B cell (primary cell): Measurements from ENCODE around the gene PPP1R26. TPM values are rescaled to one million over a fixed set of nuclear protein-coding genes. Genes with fewer than 3 reads are reported as not detected.
A peak's percentile ranks its signal among the peaks of the same experiment; 100 is the strongest.

Experiments
- ATAC-seq: fragments of 200-7000 bp; cut with Tn5 transposase; one replicate; pipeline ENCODE4 v1.10.0; 2021; ENCODE audit warnings: low read depth, mild to moderate bottlenecking, moderate number of reproducible peaks, moderate library complexity
- CTCF ChIA-PET: fragments of 350-600 bp; sonication (Branson Sonifier 250); formaldehyde crosslinking; loops from one replicate; lab custom pipeline; 2021; ENCODE audit warnings: antibody characterized with exemption, inconsistent platforms; lab: Charles Lee
- POLR2A ChIA-PET: fragments of 350-600 bp; sonication (Branson Sonifier 250); formaldehyde crosslinking; loops from one replicate; lab custom pipeline; 2021; ENCODE audit warnings: antibody characterized with exemption; lab: Charles Lee
- DNase-seq: peaks from one replicate; pipeline ENCODE4 v3.0.0; 2013
- H2AFZ ChIP-seq: 2 replicates; pipeline ENCODE4 v1.6.1; 2012; ENCODE audit warnings: mild to moderate bottlenecking, low read depth, low read length; ENCODE audit not compliant: insufficient read depth, poor library complexity, severe bottlenecking
- H3K27ac ChIP-seq, 2 donors: 1 replicate in 1 of 2; 2 replicates in 1 of 2; pipeline ENCODE4 v1.5.1; 2012 to 2013; ENCODE audit warnings: low read length in 2 of 2, mild to moderate bottlenecking in 2 of 2, moderate library complexity in 1 of 2
- H3K27me3 ChIP-seq, 4 experiments: fragments of 200-600 bp in 1 of 4; sonication (generic) in 1 of 4; replicated peaks in 1 of 4; 1 replicate in 2 of 4; 2 replicates in 2 of 4; pipeline versions ENCODE4 v1.6.1 to v1.7.0; 2013 to 2016; ENCODE audit warnings: low read length in 3 of 4, mild to moderate bottlenecking in 2 of 4, mixed read lengths in 1 of 4, moderate library complexity in 1 of 4; ENCODE audit not compliant: insufficient read depth in 4 of 4, control insufficient read depth in 3 of 4; ENCODE audit errors: control extremely low read depth in 1 of 4
- H3K36me3 ChIP-seq, 2 experiments: replicated peaks in 1 of 2; 1 replicate in 1 of 2; 2 replicates in 1 of 2; pipeline versions ENCODE4 v1.6.1 to v1.7.1; 2013; ENCODE audit warnings: low read length in 1 of 2; ENCODE audit not compliant: insufficient read depth in 2 of 2, control insufficient read depth in 1 of 2; ENCODE audit errors: control extremely low read depth in 1 of 2, extremely low read depth in 1 of 2
- H3K4me1 ChIP-seq, 2 donors: fragments of 200-600 bp in 1 of 2; sonication (generic) in 1 of 2; 1 replicate in 1 of 2; 2 replicates in 1 of 2; pipeline versions ENCODE4 v1.5.1 to v1.6.1; 2013 to 2017; ENCODE audit warnings: low read length in 2 of 2; ENCODE audit not compliant: control insufficient read depth in 2 of 2, insufficient read depth in 2 of 2
- H3K4me2 ChIP-seq: replicated peaks from 2 replicates; pipeline ENCODE3; 2012; ENCODE audit warnings: mild to moderate bottlenecking, low read depth, low read length; ENCODE audit not compliant: poor library complexity, severe bottlenecking
- H3K4me3 ChIP-seq, 5 experiments: fragments of 200-600 bp in 1 of 5; sonication (generic) in 1 of 5; 1 replicate in 3 of 5; 2 replicates in 2 of 5; pipeline versions ENCODE4 v1.5.1 to v1.7.0; 2011 to 2016; ENCODE audit warnings: low read length in 4 of 5, mild to moderate bottlenecking in 4 of 5, low read depth in 2 of 5, control low read depth in 1 of 5, moderate library complexity in 1 of 5; ENCODE audit not compliant: insufficient read depth in 1 of 5; ENCODE audit errors: control extremely low read depth in 1 of 5, extremely low read depth in 1 of 5
- H3K79me2 ChIP-seq: fragments of 200-600 bp; sonication (generic); one replicate; pipeline ENCODE4 v1.6.0; 2016; ENCODE audit warnings: low read length; ENCODE audit not compliant: control insufficient read depth, insufficient read depth
- H3K9ac ChIP-seq: fragments of 200-600 bp; sonication (generic); 2 replicates; pipeline ENCODE4 v1.6.1; 2017; ENCODE audit warnings: mild to moderate bottlenecking, low read length, moderate library complexity
- H3K9me3 ChIP-seq, 3 donors: one replicate each; pipeline versions ENCODE4 v1.6.1 to v1.7.1; 2013; ENCODE audit warnings: low read length in 2 of 3; ENCODE audit not compliant: control insufficient read depth in 2 of 3, insufficient read depth in 1 of 3; ENCODE audit errors: control extremely low read depth in 1 of 3
- H4K20me1 ChIP-seq: 2 replicates; pipeline ENCODE4 v1.6.0; 2012; ENCODE audit warnings: mild to moderate bottlenecking, low read length; ENCODE audit not compliant: insufficient read depth, control insufficient read depth, poor library complexity, severe bottlenecking
- H3K27ac Mint-ChIP-seq: one replicate; pipeline ENCODE4 v1.8.0; 2021; ENCODE audit warnings: mixed read lengths
- H3K27me3 Mint-ChIP-seq: one replicate; pipeline ENCODE4 v1.8.0; 2021; ENCODE audit warnings: mixed read lengths
- H3K4me1 Mint-ChIP-seq: one replicate; pipeline ENCODE4 v1.8.0; 2021; ENCODE audit warnings: mixed read lengths
- H3K4me3 Mint-ChIP-seq: one replicate; pipeline ENCODE4 v1.8.0; 2021; ENCODE audit warnings: mixed read lengths
- H3K9me3 Mint-ChIP-seq: one replicate; pipeline ENCODE4 v1.8.0; 2022; ENCODE audit warnings: mixed read lengths; ENCODE audit not compliant: insufficient read depth
- CTCF ChIP-seq: fragments of 200-600 bp; IDR thresholded peaks from one replicate; pipeline ENCODE4 v1.8.0; 2022; ENCODE audit warnings: antibody characterized with exemption, mild to moderate bottlenecking
- EZH2 ChIP-seq: IDR thresholded peaks from 2 replicates; pipeline ENCODE4 v1.6.1; 2012; ENCODE audit warnings: borderline replicate concordance, low read depth, mild to moderate bottlenecking, moderate library complexity, low read length; ENCODE audit not compliant: insufficient read depth, poor library complexity, severe bottlenecking
- WGBS: methylation state at CpG from one replicate; pipeline ENCODE4 v1.1.5; 2013; ENCODE audit warnings: missing lambda C conversion rate; ENCODE audit not compliant: insufficient coverage; 5-methylcytosine and 5-hydroxymethylcytosine counted together
- intact Hi-C: fragments of 100-400 bp; cut with micrococcal nuclease; formaldehyde crosslinking; loops from one replicate; pipeline ENCODE4 v1.10.0; 2022
- polyA plus RNA-seq: library from polyadenylated mRNA; depleted of rRNA; stranded (reverse); fragments of >200 nt; gene quantifications from 2 replicates; pipeline ENCODE4 v1.2.3, GENCODE V29; 2012
- total RNA-seq, 2 donors: library from RNA; stranded (reverse); fragments of 120-200 nt in 1 of 2; gene quantifications; 1 replicate in 1 of 2; 2 replicates in 1 of 2; pipeline versions ENCODE4 v1.2.3 to v1.2.4, GENCODE V29; 2013 to 2022

The PPP1R26 gene
- total and polyA plus RNA-seq, 2 donors (not counting 1 experiment from before 2014, with no cell fraction given) = 1.9 to 7.8 TPM

- Mint-ChIP-seq H3K4me1 (peaks cover 8% of the 10 kb centered on the region), H3K4me3 (peak overlapping the region; percentile 93), H3K9me3 (no peaks in the 10 kb centered on the region), H3K27ac (no peak overlapping the region), H3K27me3 (peaks cover 7% of the 10 kb centered on the region)
- peaks cover 0 to 27% (median 0%) of the 10 kb centered on the region in 4 experiments for H3K27me3 ChIP-seq
- peaks cover 10 to 15% of the 10 kb centered on the region in 2 donors for H3K4me1 ChIP-seq
- DNase-seq (no peak), ATAC-seq (no peak)
- H3K4me2 ChIP-seq = no peak overlapping the region
- CTCF ChIA-PET = interaction anchor here (0.6 kb wide), 1 partner anchor 67 kb away, joined by 3 read pairs; no protein-coding TSS in a partner anchor
- H3K4me3 ChIP-seq = no peak overlapping the region
- TF ChIP-seq EZH2 (no peak), CTCF (no peak)
- H3K79me2 ChIP-seq = no peaks in the 10 kb centered on the region
- no peak overlapping the region for H2AFZ ChIP-seq
- no peak overlapping the region for H3K9ac ChIP-seq
- no peaks in the 10 kb centered on the region for H3K9me3 ChIP-seq
- H4K20me1 ChIP-seq = no peaks in the 10 kb centered on the region
- no peak overlapping the region for H3K27ac ChIP-seq
- intact Hi-C loops = no loop called here
- POLR2A ChIA-PET = no interaction called here
- 89% methylated on average over 10 of the region's 10 CpGs for WGBS
- no peaks in the 10 kb centered on the region for H3K36me3 ChIP-seq
These were observed 1.4 kb upstream of the PPP1R26 start for GRCh38 chr9:135478191-135478590.

GRCh38 chr9:135478829-135479468 lies 633 bp upstream of the PPP1R26 start:
- Mint-ChIP-seq H3K9me3 (no peaks in the 10 kb centered on the region), H3K4me3 (peak overlapping the region; percentile 93), H3K27ac (peak overlapping the region; percentile 90), H3K4me1 (peaks cover 8% of the 10 kb centered on the region), H3K27me3 (peaks cover 7% of the 10 kb centered on the region)
- Histone ChIP-seq H4K20me1 (no peaks in the 10 kb centered on the region), H3K4me3 (peak overlapping the region in 4 of 5 experiments; percentile 24 to 61 (median 47)), H3K27me3 (peaks cover 0 to 32% (median 0%) of the 10 kb centered on the region in 4 experiments), H3K27ac (no peak overlapping the region), H3K36me3 (no peaks in the 10 kb centered on the region), H3K9me3 (no peaks in the 10 kb centered on the region), H3K79me2 (no peaks in the 10 kb centered on the region), H3K4me1 (peaks cover 10 to 15% of the 10 kb centered on the region in 2 donors), H2AFZ (peak overlapping the region; percentile 66), H3K9ac (peak overlapping the region; percentile 51), H3K4me2 (peak overlapping the region; percentile 77)
- ChIA-PET POLR2A (no interaction called here), CTCF (no interaction called here)
- peak; percentile 47 for DNase-seq
- WGBS = 2% methylated on average over 64 of the region's 64 CpGs
- TF ChIP-seq EZH2 (no peak), CTCF (peak; percentile 21)
- ATAC-seq = peak; percentile 35
- intact Hi-C loops = no loop called here
